HG03060 (cell line): ENCODE data around the gene ARHGEF17.

Source experiments
- ATAC-seq: cut with Tn5 transposase; IDR thresholded peaks from one replicate; pipeline ENCODE4 v1.9.1; 2021; ENCODE audit warnings: low read depth, moderate number of reproducible peaks; ENCODE audit not compliant: unreplicated experiment

Gene ARHGEF17

GRCh38 chr11:73350908-73351636 lies 43.0 kb downstream of the ARHGEF17 start:
- ATAC-seq = no peak

GRCh38 chr11:73353422-73353821 lies 45.3 kb downstream of the ARHGEF17 start:
- ATAC-seq = no peak

GRCh38 chr11:73355109-73355508 lies 47.0 kb downstream of the ARHGEF17 start:
- no peak for ATAC-seq

GRCh38 chr11:73356979-73357860 lies 49.1 kb downstream of the ARHGEF17 start:
- no peak for ATAC-seq

GRCh38 chr11:73358071-73358470 lies 50.0 kb downstream of the ARHGEF17 start:
- ATAC-seq = no peak

- no peak for ATAC-seq
Measured at GRCh38 chr11:73359341-73359740, 51.3 kb downstream of the ARHGEF17 start.

- ATAC-seq = no peak
Measured at GRCh38 chr11:73359930-73360742, 52.1 kb downstream of the ARHGEF17 start.

- ATAC-seq = no peak
Measured at GRCh38 chr11:73360743-73361369, 52.8 kb downstream of the ARHGEF17 start.

GRCh38 chr11:73361953-73362776 lies 54.1 kb downstream of the ARHGEF17 start:
- no peak for ATAC-seq

- no peak for ATAC-seq
Measured at GRCh38 chr11:73363147-73363546, 55.1 kb downstream of the ARHGEF17 start.

GRCh38 chr11:73365352-73366264 lies 57.5 kb downstream of the ARHGEF17 start:
- ATAC-seq = no peak

GRCh38 chr11:73366265-73366610 lies 58.2 kb downstream of the ARHGEF17 start:
- no peak for ATAC-seq

GRCh38 chr11:73366953-73367352 lies 58.9 kb downstream of the ARHGEF17 start:
- no peak for ATAC-seq

GRCh38 chr11:73367482-73368024 lies 59.5 kb downstream of the ARHGEF17 start:
- ATAC-seq = no peak

- no peak for ATAC-seq
Measured at GRCh38 chr11:73372375-73372993, 64.4 kb downstream of the ARHGEF17 start.

- ATAC-seq = no peak
Measured at GRCh38 chr11:73374151-73374550, 66.1 kb downstream of the ARHGEF17 start.

GRCh38 chr11:73375830-73376159 lies 67.7 kb downstream of the ARHGEF17 start:
- no peak for ATAC-seq

- ATAC-seq = peak; percentile 53
Measured at GRCh38 chr11:73376160-73376802, 68.2 kb downstream of the ARHGEF17 start, which contains the start of gene RELT. RELT (plus strand) TSS chr11:73376399; CDS start chr11:73389137, 12,738 bp downstream.
